Mammary epithelial cell (primary cell): ENCODE results near the gene SAG.

Source experiments
- EZH2 ChIP-seq: IDR thresholded peaks from 2 replicates; pipeline ENCODE4 v1.6.1; 2012; ENCODE audit warnings: low read length, inconsistent platforms, borderline replicate concordance
- TF ChIP-seq, protein P1 (sequence below), 2 donors: IDR thresholded peaks in 1 of 2; conservative IDR thresholded peaks in 1 of 2; 2 replicates each; pipeline ENCODE4 v1.5.1; 2011 to 2012; ENCODE audit warnings: inconsistent platforms in 2 of 2, low read length in 2 of 2, mild to moderate bottlenecking in 2 of 2, control low read depth in 1 of 2, low read depth in 1 of 2; ENCODE audit not compliant: insufficient read depth in 1 of 2; ENCODE audit errors: extremely low read depth in 1 of 2

DNA sequence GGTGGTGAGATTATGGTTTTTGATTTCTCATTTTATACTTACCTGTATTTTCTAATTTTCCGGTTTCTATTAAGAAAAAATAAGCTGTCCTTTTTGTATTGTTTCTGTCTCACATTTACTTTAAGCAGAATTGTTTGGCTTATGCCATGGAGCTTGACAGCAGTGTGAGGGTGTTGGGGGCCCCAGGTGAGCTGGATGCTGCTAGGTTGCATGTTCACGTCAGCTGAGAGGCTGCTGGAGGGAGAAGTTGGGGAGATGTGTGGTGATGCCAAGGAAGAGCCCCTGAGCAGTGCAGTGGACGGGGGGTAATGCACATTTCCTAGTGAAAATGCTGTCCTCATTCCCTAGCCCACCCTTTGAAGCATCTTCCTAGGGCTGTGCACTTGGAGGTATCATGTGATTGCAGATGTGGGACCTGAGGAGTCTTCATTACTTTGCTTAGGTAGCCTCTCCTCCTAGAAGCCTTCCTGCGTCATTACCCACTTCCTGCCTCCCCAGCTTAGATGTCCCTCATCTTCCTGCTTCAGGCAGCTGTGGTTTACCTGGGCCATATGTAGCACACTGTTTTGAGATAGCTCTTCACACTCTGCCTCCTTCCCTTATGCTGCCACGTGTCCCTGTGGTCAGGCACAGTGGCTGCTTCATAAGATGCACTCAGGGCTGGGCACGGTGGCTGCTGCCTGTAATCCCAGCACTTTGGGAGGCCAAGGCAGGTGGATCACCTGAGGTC, 39.9 kb upstream of the SAG start:
- TF ChIP-seq, protein P1, sequence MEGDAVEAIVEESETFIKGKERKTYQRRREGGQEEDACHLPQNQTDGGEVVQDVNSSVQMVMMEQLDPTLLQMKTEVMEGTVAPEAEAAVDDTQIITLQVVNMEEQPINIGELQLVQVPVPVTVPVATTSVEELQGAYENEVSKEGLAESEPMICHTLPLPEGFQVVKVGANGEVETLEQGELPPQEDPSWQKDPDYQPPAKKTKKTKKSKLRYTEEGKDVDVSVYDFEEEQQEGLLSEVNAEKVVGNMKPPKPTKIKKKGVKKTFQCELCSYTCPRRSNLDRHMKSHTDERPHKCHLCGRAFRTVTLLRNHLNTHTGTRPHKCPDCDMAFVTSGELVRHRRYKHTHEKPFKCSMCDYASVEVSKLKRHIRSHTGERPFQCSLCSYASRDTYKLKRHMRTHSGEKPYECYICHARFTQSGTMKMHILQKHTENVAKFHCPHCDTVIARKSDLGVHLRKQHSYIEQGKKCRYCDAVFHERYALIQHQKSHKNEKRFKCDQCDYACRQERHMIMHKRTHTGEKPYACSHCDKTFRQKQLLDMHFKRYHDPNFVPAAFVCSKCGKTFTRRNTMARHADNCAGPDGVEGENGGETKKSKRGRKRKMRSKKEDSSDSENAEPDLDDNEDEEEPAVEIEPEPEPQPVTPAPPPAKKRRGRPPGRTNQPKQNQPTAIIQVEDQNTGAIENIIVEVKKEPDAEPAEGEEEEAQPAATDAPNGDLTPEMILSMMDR (conservative IDR thresholded peaks at IDR 0.05 in 1 of 2, IDR thresholded peaks at IDR 0.05 in 1 of 2; ENCODE audit: extremely low read depth in 1 of 2, insufficient read depth in 1 of 2, low read depth in 1 of 2, low read length in 2 of 2) = no peak
- TF ChIP-seq EZH2 = no peak
